Measurements from ENCODE around the gene NKX6-2.
"Not testable (repeated sequence)": the region's sequence is repeated elsewhere in the genome, so short reads cannot be mapped to it uniquely, and the experiment has no call there.

NKX6-2 gene

DNA sequence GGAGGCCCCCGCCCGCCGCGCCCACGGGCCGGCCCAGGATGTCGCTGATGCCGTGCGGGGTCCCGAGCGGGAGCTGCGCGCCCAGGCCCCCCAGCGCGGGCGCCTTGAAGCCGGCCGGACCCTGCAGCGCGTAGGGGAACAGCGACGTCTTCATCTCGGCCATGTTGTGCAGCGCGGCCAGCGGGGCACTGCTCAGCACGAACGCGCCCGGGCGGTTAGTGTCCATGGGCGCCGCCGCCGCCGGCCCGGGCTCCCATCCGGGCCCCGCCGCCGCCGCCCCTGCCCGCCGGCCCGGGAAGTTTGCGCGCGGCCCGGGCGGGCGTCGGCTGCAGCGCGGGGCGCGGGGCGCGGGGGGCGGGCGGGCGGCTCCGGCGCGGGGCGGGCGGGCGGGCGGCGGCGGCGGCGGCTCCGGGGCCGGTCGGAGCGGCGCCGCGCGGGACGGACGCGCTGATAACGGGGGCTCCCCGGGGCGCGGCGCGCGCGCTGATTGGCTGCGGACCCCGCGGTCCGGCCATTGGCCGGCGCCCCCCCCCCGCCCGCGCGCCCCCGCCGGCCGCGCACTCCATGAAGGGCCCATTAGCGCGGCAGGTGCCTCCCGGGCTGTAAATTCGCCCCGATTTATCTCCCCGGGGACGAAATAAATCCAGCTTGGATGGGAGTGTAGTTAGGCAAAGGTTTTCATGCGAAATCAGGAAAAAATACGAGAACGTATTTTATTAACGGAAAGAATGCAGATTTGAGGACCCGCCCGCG is at the start of gene NKX6-2:
TSS of gene NKX6-2 (minus strand) at position 425 of the 753 bp plus-strand sequence. CDS start at position 226, 199 bp downstream.
- no peak for DNase-seq

DNA sequence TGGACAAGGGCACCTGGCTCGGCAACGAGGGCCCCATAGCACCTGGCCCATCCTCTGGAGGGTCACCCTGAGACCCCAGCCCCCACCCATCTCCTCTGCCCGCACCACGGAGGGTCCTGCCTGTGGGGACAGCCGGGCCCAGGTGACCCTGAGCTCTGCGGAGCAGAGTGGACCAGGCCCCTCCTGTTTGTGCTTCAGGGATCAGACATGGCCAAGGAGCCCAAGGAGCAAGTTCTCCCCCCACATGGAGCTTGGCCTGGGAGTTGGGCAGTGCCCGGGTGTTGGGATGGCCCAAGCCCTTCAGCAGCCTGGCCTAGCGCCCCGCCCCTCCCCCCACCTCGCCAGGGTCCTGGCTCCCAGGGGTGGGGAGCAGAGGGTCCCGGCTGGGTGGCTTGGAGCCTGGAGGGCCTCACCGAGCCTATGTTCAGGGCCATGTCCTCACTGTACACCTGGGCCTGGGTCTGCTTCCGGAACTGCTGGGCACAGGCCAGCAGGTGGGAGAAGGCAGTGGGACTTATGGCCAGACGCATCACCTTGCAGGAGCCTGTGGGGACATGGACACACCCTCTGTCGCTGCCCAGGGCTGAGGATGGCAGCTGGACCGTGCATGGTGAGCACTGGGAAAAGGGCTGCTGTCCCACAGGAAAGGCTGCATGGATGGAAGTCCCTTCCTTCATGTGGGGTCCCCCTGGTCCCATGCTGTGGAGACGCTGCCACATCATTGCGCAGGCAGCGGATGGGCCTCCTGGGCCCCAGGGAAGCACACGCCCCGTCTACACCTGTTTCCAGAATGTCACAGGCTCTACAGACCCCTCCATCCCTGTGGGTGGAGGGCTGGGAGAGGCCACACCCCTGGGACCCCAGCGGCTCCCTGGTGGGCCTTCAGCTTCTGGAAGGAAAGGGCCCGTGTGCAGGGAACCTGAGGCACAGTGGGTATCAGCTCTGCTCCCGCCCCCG is 49.2 kb upstream of the NKX6-2 start:
- DNase-seq = no peak

DNA sequence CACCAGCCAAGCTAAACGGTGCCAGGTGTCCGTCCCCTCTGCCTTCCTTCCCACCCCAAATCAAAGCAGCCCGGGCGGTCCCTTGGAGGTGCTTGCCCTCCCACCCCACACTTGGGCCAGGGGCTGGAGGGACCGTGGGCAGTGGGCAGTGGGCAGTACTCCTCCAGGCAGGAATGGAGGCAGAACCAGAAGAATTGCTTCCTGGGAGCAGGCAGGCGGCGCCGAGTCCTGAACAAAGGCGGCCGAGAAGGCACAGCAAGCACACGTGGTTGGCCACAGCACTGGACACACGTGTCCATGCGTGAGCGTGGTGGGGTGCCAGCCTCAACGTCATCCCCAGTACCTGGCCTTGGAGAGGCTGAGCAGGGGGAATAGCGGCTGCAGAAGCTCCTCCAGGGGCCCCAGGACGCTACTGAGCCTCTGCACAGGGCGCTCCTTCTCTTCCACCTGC is 48.4 kb upstream of the NKX6-2 start:
- DNase-seq = no peak

DNA sequence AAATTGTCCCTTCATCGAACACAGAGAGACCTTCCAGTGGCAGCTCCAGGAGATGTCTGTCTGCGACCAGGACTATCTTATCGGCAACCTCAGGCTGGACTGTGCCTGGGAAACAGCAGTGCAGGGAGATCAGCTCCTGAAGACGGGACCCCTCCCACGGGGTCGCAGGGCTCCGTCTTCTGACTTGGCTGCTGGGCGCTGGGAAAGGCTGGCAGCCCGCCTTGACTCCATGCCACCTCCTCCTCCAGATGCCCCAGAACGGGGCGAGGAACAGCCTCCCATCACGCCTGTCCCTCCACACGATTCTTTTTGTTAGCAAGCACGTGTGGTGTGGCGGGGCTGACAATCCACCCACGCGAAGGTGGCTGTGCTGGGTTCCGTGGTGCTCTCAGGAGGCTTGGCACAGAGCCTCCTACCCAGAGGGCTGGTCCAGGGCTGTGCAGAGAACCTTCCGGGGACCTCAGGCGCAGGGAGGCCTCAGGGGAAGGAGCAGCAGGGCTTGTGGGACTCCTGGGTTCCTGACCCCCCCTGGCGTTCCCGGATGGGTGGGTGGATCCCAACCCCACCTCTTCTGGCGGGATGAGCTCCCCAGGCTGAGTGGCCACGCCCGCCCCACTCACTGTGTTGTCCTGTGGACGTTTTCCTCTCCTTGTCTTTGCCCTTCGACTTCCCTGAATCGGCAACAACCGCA is 47.6 kb upstream of the NKX6-2 start:
- DNase-seq = no peak

- DNase-seq = no peak
Measured at GRCh38 chr10:132832186-132832969, 46.4 kb upstream of the NKX6-2 start.

DNA sequence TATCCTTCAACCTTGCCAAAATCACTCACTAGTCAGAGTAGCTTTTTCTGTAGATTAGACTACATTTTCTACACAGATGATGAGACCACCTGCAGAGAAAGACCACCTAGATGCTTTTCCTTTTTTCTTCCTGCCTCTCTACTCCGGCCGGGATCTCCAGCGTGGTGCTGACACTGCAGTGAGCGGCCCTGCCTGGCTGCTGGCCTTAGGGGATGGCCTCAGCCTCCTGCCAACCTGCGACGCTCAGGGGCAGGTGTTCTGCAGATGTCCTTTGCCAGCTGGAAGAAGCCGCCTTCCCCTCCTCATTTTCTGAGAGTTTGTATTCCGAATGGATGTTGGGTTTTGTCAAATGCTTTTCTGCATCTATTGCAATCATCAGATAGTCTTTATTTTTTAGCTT is 43.5 kb upstream of the NKX6-2 start:
- no peak for DNase-seq

- DNase-seq = no peak
Measured at GRCh38 chr10:132828681-132829080, 42.7 kb upstream of the NKX6-2 start.

GRCh38 chr10:132827861-132828539 is 42.1 kb upstream of the NKX6-2 start:
- DNase-seq = no peak

DNA sequence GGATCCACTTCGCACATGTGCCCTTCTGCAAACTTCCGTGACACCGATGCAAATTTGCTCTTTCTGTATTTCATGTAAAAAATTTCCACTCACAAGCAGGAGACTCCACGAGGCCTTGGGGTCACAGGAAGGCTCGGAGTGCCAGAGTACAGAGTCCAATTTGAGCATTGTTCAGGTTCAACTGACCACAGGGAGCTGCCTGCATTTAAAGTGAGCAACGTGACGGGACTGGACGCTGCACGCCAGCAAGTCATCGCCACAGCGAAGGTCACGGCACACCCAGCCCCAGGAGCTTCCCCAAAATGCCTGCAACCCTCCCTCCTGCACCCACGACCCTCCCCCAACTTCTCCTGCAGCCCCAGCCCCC is 41.5 kb upstream of the NKX6-2 start:
- DNase-seq = no peak

DNA sequence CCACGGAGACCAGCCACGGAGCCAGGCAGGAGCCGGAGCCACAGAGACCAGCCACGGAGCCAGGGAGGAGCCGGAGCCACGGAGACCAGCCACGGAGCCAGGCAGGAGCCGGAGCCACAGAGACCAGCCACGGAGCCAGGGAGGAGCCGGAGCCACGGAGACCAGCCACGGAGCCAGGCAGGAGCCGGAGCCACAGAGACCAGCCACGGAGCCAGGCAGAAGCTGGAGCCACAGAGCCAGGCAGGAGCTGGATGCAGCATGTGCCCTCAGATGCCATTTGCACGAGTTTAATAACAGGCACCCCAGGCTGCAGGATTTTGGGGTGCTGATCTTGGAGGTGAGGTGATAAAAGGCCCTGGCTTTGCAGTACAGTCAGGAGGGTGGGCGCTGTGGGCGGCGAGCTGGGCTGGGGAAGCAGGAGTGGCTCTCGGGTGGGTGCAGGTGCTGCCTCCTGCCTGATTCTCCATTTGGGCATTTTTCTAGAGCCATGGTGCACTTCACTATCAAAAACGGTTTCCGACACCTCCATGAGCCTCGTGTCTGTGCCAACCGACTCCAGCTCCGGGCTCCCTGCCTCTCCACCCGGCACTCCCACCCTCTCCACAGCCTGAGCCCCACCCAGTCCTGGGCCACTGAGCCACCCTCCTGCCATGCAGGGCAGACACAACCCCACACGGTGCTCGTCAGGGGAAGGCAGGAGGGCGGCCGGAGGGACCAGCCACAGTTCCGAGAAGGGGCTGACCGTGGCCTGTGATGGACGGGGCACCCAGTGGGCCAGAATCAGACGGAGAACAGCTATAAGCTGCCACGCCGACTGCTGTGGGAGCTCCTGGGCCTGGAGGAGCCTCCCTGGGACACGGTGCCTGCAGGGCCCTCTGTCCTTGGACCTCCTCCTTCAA is 40.8 kb upstream of the NKX6-2 start:
- no peak for DNase-seq

DNA sequence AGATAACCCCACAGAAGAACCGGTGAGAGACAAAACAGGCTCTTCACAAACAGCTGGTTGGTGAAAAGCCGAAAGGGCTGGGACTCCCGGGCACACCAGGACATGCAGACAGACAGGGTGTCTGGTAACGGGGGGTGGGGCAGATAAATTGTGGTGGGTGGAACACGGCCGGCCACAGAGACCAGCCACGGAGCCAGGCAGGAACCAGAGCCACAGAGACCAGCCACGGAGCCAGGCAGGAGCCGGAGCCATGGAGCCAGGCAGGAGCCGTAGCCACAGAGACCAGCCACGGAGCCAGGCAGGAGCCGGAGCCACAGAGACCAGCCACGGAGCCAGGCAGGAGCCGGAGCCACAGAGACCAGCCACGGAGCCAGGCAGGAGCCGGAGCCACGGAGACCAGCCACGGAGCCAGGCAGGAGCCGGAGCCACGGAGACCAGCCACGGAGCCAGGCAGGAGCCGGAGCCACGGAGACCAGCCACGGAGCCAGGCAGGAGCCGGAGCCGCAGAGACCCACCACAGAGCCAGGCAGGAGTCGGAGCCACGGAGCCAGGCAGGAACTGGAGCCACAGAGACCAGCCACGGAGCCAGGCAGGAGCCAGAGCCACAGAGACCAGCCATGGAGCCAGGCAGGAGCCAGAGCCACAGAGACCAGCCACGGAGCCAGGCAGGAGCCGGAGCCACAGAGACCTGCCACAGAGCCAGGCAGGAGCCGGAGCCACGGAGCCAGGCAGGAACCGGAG is 40.0 kb upstream of the NKX6-2 start:
- not testable (repeated sequence) for DNase-seq

DNA sequence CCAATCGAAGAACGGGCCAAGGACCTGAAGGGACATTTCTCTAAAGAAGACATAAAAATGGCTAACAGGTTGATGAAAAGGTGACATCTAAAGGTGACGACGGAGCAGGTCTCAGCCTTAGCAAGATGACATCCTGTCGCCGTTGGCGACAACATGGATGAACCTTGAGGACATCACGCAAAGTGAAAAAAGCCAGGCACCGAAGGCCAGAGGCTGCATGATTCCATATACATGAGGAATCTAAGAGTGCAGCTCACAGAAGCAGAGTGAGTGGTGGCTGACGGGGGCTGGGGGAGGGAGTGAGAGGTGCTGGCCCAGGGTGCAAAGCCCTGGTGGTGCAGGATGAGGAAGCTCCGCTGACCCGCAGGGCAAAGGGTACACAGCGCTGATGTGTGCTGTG is 34.1 kb upstream of the NKX6-2 start:
- DNase-seq = no peak

DNA sequence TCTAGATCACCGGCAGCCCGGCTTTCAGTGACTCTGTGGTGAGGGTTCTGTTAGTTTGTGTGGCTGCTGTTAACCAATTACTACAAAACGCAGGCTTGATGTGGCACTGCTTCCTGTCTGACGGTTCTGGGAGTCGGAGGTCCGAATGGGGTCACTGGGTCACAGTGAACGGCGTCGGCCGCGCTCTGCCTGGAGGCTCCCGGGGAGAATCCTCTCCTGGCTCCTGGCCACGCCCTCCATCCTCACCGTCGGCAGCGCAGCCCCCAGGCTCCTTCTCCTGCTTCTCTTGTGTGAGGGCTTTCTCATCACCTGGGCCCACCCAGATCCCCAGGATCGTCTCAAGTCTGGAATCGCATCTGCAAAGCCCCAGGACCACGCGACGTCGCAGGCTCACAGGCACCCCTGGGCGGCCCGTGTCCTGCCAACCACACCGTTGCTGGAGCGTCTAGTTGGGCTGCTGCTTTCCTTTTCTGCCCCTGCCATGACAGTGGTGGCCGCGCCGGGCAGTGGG is 31.8 kb upstream of the NKX6-2 start:
- DNase-seq = no peak

DNA sequence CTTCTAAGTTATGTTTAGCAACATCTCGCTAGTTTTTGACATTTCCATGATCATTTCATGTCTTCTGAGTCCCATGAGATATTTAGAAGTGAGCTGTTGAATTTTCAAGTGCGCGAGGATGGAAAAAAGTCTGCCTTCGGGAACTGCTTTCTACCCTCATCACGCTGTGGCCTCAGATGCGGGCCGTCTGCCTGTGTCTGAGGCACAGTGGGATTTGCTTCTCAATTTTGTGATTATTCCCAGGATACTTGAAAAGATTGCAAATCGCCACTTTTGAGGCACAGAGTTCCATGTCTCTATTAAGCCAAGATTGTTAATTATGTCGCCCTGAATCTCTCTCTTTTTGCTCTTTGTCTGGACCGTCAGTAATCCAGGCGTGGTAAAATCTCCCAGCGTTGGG is 30.8 kb upstream of the NKX6-2 start:
- no peak for DNase-seq

- DNase-seq = no peak
Measured at GRCh38 chr10:132815168-132815857, 29.4 kb upstream of the NKX6-2 start.

DNA sequence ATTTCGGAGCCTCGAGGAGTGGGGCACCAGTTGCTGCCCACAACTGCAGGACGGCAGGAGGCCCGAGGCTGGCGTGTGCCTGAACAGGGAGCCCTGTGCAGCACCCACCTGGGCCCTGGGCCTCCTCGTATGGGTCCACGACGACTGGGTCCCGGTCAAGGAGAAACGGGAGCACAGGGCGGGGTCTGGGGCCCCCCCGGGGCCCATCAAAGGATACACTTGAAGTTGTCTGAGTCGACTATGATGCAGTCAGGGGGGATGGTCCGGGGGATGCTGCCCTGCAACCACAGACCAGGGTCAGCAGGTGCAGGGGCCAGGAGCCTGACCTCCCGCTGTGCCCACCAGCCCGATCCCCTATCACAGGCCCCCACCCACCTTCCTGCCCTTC is 28.5 kb upstream of the NKX6-2 start:
- DNase-seq = no peak

DNA sequence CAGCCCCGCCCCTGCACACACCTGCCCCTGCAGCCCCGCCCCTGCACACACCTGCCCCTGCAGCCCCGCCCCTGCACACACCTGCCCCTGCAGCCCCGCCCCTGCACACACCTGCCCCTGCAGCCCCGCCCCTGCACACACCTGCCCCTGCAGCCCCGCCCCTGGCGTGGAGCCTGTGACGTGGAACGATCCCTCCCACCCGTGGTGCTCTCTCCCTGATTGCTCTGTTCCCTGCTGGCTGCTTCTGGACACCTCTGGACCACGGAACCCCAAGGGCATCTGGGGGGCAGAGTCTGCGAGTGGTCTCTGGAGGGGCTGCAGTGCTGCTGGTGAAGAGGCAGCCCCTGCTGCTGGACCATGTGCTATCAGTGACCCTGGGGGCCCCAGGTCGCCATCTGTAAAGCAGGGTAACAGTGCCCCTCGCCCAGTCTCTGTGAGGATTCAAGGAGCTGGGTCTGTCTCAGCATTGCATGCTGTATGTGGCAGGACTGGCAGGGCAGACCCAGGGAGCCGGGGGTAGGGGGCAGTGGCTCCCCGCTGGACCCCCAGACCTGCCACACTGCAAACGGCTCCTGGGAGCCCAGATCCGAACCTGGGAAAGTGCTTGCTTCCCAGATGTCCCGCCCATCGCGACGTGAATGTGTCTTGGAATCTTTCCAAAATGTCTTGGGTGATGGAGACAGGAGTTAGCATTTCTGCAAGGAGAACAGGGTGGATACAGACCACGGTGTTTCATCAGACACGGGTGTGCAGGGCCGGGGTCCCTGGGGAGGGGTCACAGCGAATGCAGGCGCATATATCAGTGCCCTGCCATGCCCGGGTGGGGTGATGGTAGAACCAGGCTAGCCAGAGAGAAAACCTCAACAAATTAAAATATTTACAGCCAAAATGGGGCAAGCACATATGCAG is 27.9 kb upstream of the NKX6-2 start:
- no peak for DNase-seq

- no peak for DNase-seq
Measured at GRCh38 chr10:132813001-132813401, 27.1 kb upstream of the NKX6-2 start.
